Endothelial cell (in vitro differentiated cells): ENCODE data around the gene KCNMB2. TPM values are rescaled to one million over a fixed set of nuclear protein-coding genes. Genes with fewer than 3 reads are reported as not detected.

Source experiments
- DNase-seq: peaks from one replicate; pipeline ENCODE4 v3.0.0; 2021; ENCODE audit warnings: low spot score
- H3K27ac Mint-ChIP-seq: one replicate; pipeline ENCODE4 v1.8.0; 2021; ENCODE audit warnings: mixed read lengths, inconsistent platforms; ENCODE audit not compliant: unreplicated experiment
- H3K27me3 Mint-ChIP-seq: one replicate; pipeline ENCODE4 v1.8.0; 2021; ENCODE audit warnings: mild to moderate bottlenecking, moderate library complexity, mixed read lengths, inconsistent platforms; ENCODE audit not compliant: unreplicated experiment
- H3K36me3 Mint-ChIP-seq: one replicate; pipeline ENCODE4 v1.8.0; 2021; ENCODE audit warnings: mild to moderate bottlenecking, low read depth, mixed read lengths, inconsistent platforms; ENCODE audit not compliant: unreplicated experiment
- H3K4me1 Mint-ChIP-seq: one replicate; pipeline ENCODE4 v1.8.0; 2021; ENCODE audit warnings: mild to moderate bottlenecking, mixed read lengths, inconsistent platforms; ENCODE audit not compliant: unreplicated experiment
- H3K4me3 Mint-ChIP-seq: one replicate; pipeline ENCODE4 v1.8.0; 2021; ENCODE audit warnings: mild to moderate bottlenecking, mixed read lengths, inconsistent platforms; ENCODE audit not compliant: unreplicated experiment
- H3K9me3 Mint-ChIP-seq: one replicate; pipeline ENCODE4 v1.8.0; 2021; ENCODE audit warnings: mixed read lengths, inconsistent platforms; ENCODE audit not compliant: unreplicated experiment
- total RNA-seq: library from RNA; stranded (reverse); fragmentation: NEBNext Ultra II Directional; extraction: Animal tissue kit (Norgen Biotek cat#: 25700); gene quantifications from one replicate; pipeline ENCODE4 v1.2.1, GENCODE V29; 2021; ENCODE audit not compliant: unreplicated experiment
- TF ChIP-seq, protein P1 (sequence below): fragments of 200-600 bp; sonication (generic); IDR thresholded peaks from one replicate; pipeline ENCODE4 v1.5.0; 2021; ENCODE audit warnings: antibody characterized with exemption; ENCODE audit not compliant: unreplicated experiment

Gene KCNMB2
- total RNA-seq, 1 donor from 2014 or later = not detected

GRCh38 chr3:178707311-178708031 is 171.2 kb downstream of the KCNMB2 start:
- Mint-ChIP-seq H3K4me3 (no peak overlapping the region), H3K36me3 (no peaks in the 10 kb centered on the region), H3K27ac (peak overlapping the region; percentile 17), H3K9me3 (no peaks in the 10 kb centered on the region), H3K27me3 (no peaks in the 10 kb centered on the region), H3K4me1 (no peaks in the 10 kb centered on the region)
- no peak for DNase-seq
- TF ChIP-seq, protein P1, sequence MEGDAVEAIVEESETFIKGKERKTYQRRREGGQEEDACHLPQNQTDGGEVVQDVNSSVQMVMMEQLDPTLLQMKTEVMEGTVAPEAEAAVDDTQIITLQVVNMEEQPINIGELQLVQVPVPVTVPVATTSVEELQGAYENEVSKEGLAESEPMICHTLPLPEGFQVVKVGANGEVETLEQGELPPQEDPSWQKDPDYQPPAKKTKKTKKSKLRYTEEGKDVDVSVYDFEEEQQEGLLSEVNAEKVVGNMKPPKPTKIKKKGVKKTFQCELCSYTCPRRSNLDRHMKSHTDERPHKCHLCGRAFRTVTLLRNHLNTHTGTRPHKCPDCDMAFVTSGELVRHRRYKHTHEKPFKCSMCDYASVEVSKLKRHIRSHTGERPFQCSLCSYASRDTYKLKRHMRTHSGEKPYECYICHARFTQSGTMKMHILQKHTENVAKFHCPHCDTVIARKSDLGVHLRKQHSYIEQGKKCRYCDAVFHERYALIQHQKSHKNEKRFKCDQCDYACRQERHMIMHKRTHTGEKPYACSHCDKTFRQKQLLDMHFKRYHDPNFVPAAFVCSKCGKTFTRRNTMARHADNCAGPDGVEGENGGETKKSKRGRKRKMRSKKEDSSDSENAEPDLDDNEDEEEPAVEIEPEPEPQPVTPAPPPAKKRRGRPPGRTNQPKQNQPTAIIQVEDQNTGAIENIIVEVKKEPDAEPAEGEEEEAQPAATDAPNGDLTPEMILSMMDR = no peak

GRCh38 chr3:178709051-178709450 is 172.8 kb downstream of the KCNMB2 start:
- DNase-seq = peak; percentile 30
- no peaks in the 10 kb centered on the region for H3K9me3 Mint-ChIP-seq
- no peaks in the 10 kb centered on the region for H3K36me3 Mint-ChIP-seq
- peaks cover 1% of the 10 kb centered on the region for H3K27me3 Mint-ChIP-seq
- H3K4me1 Mint-ChIP-seq = no peaks in the 10 kb centered on the region
- TF ChIP-seq, protein P1 = no peak
- H3K4me3 Mint-ChIP-seq = no peak overlapping the region
- no peak overlapping the region for H3K27ac Mint-ChIP-seq

GRCh38 chr3:178711753-178712152 is 175.5 kb downstream of the KCNMB2 start:
- Mint-ChIP-seq H3K4me1 (no peaks in the 10 kb centered on the region), H3K36me3 (no peaks in the 10 kb centered on the region), H3K27ac (no peak overlapping the region), H3K9me3 (no peaks in the 10 kb centered on the region), H3K4me3 (no peak overlapping the region), H3K27me3 (peaks cover 1% of the 10 kb centered on the region)
- no peak for DNase-seq
- TF ChIP-seq, protein P1 = no peak

- Mint-ChIP-seq H3K9me3 (no peaks in the 10 kb centered on the region), H3K4me3 (no peak overlapping the region), H3K36me3 (no peaks in the 10 kb centered on the region), H3K27ac (no peak overlapping the region), H3K4me1 (no peaks in the 10 kb centered on the region), H3K27me3 (peaks cover 1% of the 10 kb centered on the region)
- DNase-seq = no peak
- TF ChIP-seq, protein P1 = no peak
Measured at GRCh38 chr3:178712247-178712646, 176.0 kb downstream of the KCNMB2 start.

DNA sequence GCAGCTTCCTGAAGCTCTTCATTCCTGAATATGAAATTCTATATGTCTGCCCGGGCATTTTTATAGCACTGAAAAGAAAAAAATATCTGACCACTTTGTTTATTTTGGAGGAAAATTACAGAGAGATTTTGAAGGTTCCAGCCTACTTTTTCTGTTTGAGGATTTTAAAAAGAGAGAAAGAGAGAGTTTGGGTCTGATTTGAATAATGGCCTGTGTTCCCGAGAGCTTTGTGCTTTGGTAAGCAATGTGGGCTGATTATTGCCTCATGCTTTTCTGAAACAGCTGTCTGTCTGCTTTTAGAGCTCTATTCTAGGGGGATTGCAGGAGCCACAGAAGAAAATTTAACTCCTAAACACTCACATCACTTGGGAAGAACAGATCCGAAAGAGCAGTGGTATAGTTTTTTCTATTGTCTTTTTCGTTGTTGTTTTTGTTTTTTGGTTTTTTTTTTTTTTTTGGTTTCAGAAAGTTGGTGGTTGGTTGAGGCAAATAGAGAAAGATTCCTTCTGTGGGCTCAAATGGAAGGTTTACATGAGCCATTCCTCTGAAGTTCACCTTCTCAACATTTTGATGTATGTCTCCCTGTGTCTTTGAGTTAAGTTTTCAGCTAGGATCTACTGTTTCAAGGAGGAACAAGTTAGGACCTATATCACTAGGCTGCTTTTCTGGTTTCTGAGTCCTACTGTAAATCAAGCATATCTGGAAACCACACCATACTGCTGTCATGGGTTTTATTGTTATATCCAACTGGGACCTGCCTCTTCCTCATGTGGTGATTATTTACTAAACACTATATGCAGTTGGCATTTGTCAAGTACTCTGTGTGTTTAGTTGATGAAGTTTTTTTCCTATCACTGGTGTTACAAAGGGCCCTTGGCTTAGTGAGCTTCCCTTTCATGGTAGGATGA is 178.9 kb downstream of the KCNMB2 start:
- H3K27me3 Mint-ChIP-seq = peaks cover 1% of the 10 kb centered on the region
- no peak overlapping the region for H3K27ac Mint-ChIP-seq
- H3K36me3 Mint-ChIP-seq = no peaks in the 10 kb centered on the region
- no peaks in the 10 kb centered on the region for H3K9me3 Mint-ChIP-seq
- H3K4me1 Mint-ChIP-seq = no peaks in the 10 kb centered on the region
- TF ChIP-seq, protein P1 = no peak
- DNase-seq = no peak
- H3K4me3 Mint-ChIP-seq = no peak overlapping the region
